ENCODE measurements around the gene RPUSD4.
A peak's percentile ranks its signal among the peaks of the same experiment; 100 is the strongest.
"Not testable (repeated sequence)": the region's sequence is repeated elsewhere in the genome, so short reads cannot be mapped to it uniquely, and the experiment has no call there.

Gene RPUSD4

GRCh38 chr11:126211236-126212088 is at the start of gene RPUSD4, which contains the start of gene FAM118B:
TSS of gene RPUSD4 (minus strand) at chr11:126211650. CDS start at chr11:126211638, 12 bp downstream.
TSS of gene FAM118B (plus strand) at chr11:126211782. CDS start at chr11:126235002, 23,220 bp downstream.
- peak; percentile 47 for DNase-seq

DNA sequence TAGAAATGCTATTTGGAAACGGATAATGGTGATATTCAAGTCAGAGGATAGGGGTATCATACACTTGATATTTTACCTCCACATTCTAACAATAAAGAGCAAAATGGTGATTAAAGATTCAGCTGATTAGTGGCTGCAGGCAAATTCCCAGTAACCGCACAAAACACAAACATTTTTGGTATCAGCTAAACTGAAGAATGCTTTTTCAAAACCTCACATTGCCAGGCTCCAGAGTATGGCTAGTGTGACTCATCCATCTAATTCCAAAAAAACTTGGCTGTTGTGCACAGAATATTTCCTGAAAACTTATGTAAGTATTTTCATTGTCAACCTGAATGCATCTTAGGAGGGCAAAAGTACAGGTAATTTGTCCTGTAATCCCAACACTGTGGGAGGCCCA is 46.3 kb upstream of the RPUSD4 start:
- no peak for DNase-seq

- no peak for DNase-seq
Observed at GRCh38 chr11:126257144-126257543, 45.7 kb upstream of the RPUSD4 start.

DNA sequence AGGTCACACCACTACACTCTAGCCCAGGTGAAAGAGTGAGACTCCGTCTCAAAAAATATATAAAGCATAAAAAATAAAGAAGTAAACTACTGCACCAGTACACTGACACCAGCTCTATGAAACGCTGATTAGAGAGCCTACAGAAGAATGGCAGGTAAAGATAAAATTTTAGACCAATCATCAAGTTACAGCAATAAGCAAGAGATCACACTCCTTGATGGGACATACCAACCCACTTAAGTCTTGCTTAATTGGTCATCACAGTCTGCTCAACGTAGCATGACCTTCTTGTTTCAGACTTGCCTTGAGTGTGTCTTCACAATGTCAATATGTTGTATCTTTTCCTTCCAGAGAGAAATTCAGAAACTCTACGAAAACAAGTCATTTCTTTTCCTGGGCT is 44.8 kb upstream of the RPUSD4 start:
- DNase-seq, result no peak

- DNase-seq, result not testable (repeated sequence)
Observed at GRCh38 chr11:126255507-126255906, 44.1 kb upstream of the RPUSD4 start.

- no peak for DNase-seq
Observed at GRCh38 chr11:126254819-126255218, 43.4 kb upstream of the RPUSD4 start.

- DNase-seq, result no peak
Observed at GRCh38 chr11:126253265-126253664, 41.8 kb upstream of the RPUSD4 start.

DNA sequence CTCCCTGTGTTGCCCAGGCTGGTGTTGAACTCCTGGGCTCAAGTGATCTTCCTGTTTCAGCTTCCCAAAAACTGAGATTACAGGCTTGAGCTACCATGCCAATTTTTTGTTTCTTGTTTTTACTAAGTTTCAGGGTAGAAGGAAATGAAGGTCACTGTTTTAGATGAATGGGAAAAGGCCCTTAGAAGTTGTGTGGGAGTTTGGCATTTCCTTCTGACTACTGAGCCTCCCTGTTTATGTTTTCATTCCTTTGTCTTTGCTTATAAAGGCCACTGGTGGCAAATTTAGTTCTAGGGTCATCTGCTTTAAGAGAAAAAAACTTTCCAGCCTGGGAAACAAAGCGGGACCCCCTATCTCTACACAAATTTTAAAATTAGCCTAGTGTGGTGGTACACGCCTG is 35.2 kb upstream of the RPUSD4 start:
- DNase-seq, result no peak

- no peak for DNase-seq
Observed at GRCh38 chr11:126233391-126233790, 21.9 kb upstream of the RPUSD4 start.

DNA sequence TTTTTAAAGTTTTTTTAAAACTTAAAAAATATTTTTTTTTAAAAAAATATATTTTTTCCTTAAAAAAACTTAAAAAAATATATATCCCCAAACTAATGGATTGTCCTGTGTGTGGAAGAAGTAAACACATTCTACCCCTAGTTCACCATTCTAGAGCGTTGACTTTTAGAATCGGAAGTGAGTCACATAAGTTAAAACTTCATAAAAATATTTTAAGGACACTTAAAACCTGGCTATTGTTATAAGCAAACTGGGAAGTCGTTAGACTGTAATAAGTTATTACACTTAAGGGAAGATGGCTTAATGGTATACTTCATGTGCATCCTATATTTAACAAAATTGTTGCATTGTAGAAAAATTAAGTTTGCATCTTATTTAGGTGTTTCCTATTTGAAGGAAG is 21.2 kb upstream of the RPUSD4 start:
- no peak for DNase-seq

DNA sequence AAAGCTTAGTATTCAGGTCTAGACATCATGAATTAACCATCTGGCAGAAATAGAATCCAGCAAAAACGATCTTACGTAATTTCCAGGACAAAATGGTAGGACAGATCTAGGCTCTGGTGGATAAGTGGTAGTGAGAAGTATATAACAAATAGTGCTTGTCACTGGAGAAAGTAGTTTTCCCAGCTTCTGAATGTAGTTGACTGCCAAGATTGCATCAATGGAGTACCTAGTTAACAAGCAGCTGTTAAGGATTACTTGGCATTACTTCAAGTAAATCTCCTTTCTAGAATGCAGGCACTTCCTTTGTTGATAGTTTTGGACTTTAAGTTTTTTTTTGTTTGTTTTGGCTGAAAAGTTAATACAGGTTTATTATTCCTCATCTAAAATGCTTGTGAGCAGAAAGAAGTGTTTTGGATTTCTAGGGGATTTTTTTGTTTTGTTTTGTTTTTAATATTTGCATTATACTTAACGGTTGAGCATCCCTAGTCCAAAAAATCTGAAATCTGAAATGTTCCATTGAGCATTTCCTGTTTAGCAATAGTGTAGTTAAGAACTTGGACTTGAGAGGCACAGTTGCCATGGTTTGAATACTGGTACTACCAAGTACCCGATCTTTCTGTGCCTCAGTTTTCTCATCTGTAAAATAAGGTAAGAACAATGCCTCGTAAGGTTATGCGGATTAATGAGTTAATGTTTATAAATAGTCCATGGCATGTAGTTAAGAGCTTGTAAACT is 20.4 kb upstream of the RPUSD4 start:
- no peak for DNase-seq

- DNase-seq, result no peak
Observed at GRCh38 chr11:126229858-126230540, 18.5 kb upstream of the RPUSD4 start.

- no peak for DNase-seq
Observed at GRCh38 chr11:126226334-126227084, 15.1 kb upstream of the RPUSD4 start.

GRCh38 chr11:126225295-126225665 is 13.8 kb upstream of the RPUSD4 start:
- no peak for DNase-seq

- DNase-seq, result no peak
Observed at GRCh38 chr11:126224647-126225294, 13.3 kb upstream of the RPUSD4 start.

- DNase-seq, result no peak
Observed at GRCh38 chr11:126219547-126219946, 8.1 kb upstream of the RPUSD4 start.

DNA sequence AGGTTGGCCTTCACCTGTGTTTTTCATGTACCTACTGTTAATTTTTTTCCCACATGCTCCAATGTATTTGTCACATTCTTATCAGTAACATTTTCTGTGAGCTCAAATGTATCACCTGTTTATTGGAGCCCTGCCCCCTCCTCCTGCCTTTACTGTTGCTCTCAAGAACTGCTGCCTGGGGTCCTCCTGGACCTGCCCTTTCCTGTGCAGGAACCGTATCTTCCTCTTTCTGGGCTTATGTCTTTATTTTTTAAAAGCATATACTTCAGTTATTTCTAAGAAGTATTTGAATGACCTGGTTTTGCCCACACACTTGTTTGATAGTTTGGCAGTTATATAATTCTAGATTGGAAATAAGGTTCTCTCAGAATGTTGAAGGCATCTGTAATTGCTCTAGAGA is 6.0 kb upstream of the RPUSD4 start:
- no peak for DNase-seq

DNA sequence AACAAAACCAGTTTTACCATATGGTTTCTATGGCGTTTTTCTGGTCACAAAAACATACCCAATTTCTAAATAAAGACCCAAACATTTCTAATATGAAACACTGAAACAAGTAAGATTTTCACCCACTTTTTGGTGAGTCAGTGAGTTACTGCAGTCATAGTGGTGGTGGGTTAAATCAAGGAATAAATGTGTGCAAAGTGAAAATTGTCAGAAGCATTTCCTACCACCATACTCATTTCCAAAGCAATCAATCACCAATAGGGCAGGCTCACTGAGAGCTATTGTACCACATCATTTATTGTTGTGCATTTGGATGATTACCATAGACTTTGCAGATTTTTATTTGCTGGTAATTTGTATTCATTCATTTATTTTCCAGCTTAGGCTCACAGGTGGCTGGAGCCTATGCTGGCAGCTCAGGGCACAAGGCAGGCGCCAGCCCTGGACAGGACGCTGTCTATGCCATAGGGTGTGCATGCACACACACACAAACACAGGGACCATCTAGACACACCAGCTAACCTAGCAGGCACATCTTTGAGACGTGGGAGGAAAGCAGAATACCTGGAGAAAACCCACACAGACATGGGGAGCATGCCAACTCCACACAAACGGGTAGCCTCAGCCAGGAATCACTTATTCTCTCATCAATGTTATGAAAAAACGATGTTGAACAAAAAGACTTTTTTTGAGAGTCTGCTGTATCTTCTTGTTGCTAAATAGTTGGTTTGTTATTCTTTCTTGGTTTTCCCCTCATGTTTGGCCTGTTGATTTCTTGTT is 5.3 kb upstream of the RPUSD4 start:
- DNase-seq, result no peak

DNA sequence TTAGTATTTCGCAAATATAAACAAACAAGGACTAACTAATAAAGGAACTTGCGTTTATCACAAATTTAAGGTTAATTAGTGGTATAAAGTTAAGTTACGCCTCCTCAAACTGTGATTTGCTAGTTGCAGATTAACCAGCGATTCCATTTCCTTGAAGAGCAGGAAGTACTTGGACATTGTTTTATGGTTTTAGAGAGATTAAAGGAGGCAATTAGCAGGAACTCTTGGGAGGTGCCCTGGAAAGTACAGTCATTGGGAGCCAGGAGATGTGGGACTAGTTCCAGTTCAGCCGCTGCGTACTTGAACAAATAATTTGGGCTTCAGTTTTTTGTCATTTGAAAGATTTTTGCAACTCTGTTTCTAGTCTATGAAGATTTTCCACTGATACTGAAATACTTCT is 3.4 kb upstream of the RPUSD4 start:
- no peak for DNase-seq

DNA sequence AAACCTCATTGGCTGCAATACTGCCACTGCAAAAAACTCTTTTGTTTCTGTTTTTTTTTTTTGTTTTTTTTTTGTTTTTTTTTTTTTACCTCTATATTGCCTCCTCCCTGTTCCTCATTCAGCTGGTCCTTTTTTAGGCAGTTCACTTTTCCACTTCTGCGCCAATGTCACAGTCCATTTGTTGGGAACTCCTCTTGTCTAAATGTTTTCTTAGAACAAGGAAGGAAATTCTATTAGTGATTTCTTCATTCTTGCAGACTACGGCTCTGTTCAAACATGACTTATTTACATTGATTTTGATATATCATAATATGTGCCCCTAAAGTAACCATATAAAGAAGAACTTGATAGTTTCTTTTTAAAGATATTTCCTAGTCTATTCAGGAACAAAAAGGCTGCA is 3.0 kb upstream of the RPUSD4 start:
- DNase-seq, result no peak

DNA sequence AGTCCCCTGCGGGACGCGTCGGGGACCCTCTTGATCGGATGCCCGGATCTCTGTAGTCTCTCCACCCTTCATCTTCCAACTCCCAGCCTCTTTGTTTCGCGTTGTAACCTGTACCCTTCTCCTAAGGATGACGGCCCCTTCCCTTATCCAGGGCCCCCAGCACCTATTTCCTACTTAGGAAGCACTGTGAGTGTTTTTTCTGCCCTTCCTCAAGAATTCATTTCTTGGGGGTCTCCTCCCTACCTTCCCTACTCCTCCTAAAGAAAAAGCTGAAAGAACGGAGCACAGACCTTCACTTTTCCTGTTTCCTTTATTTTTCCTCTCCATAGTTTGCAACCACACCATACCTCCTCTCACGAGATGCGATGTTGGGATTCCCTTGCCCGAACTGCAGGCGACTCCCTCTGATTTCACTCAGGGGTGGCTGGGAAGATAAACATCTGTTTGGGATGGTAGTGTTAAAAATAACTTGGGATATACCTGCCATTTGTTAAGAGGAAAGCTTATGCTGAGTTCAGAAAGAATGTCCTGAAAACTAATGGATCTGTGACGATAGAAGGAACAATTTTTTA is 725 bp upstream of the RPUSD4 start:
- DNase-seq, result no peak

Data from NCI-H2107 (cell line).